Sigmoid colon (tissue), 7 donors: ENCODE data around the gene PPFIA2. TPM values are rescaled to one million over a fixed set of nuclear protein-coding genes. Genes with fewer than 3 reads are reported as not detected.
A peak's percentile ranks its signal among the peaks of the same experiment; 100 is the strongest.

Experiments
- DNase-seq: peaks from one replicate; pipeline ENCODE4 v3.0.0-alpha.2; 2019
- H3K27ac ChIP-seq, 4 donors: fragments of 200-600 bp; sonication (generic); one replicate each; pipeline ENCODE4 v1.5.1; 2016 to 2019; ENCODE audit warnings: mild to moderate bottlenecking in 1 of 4
- H3K27me3 ChIP-seq, 3 donors: fragments of 200-600 bp; sonication (generic); one replicate each; pipeline ENCODE4 v1.5.1; 2019; ENCODE audit warnings: mild to moderate bottlenecking in 1 of 3
- H3K36me3 ChIP-seq, 4 donors: fragments of 200-600 bp; sonication (generic); one replicate each; pipeline ENCODE4 v1.5.1; 2016 to 2019
- H3K4me1 ChIP-seq, 4 donors: fragments of 200-600 bp; sonication (generic); one replicate each; pipeline ENCODE4 v1.5.1; 2017 to 2019
- H3K4me3 ChIP-seq, 4 donors: fragments of 200-600 bp; sonication (generic); one replicate each; pipeline ENCODE4 v1.5.1; 2017 to 2019; ENCODE audit warnings: mild to moderate bottlenecking in 2 of 4, moderate library complexity in 1 of 4
- H3K9me3 ChIP-seq, 4 donors: fragments of 200-600 bp in 3 of 4; sonication (generic) in 3 of 4; one replicate each; pipeline versions ENCODE4 v1.5.1 to v1.6.1; 2013 to 2019
- EP300 ChIP-seq, 4 donors: sonication (generic); formaldehyde crosslinking; IDR thresholded peaks; one replicate each; pipeline ENCODE4 v1.6.1; 2017; ENCODE audit warnings: antibody characterized with exemption in 4 of 4
- POLR2A ChIP-seq, 2 donors: fragments of 450-650 bp; IDR thresholded peaks; one replicate each; pipeline ENCODE4 v1.6.1; 2016; ENCODE audit warnings: antibody characterized with exemption in 2 of 2, mild to moderate bottlenecking in 2 of 2, moderate library complexity in 2 of 2
- POLR2AphosphoS5 ChIP-seq, 4 donors: sonication (generic); formaldehyde crosslinking; IDR thresholded peaks; one replicate each; pipeline ENCODE4 v1.6.1; 2017; ENCODE audit warnings: antibody characterized with exemption in 4 of 4
- WGBS, 2 donors: extraction: QIAGEN DNeasy Blood & Tissue Kit; methylation state at CpG; one replicate each; pipeline ENCODE4 v1.1.7; 2013; 5-methylcytosine and 5-hydroxymethylcytosine counted together
- intact Hi-C: fragments of 100-400 bp; cut with DNase I; formaldehyde crosslinking; loops from one replicate; pipeline ENCODE4 v1.15.1; 2023
- polyA plus RNA-seq, 3 donors: library from polyadenylated mRNA; stranded (reverse); fragments of 200-250 nt; gene quantifications; one replicate each; pipeline ENCODE4 v1.2.3, GENCODE V29; 2013
- total RNA-seq, 4 donors: library from RNA; depleted of rRNA; stranded (reverse); fragments of >200 nt; gene quantifications; one replicate each; pipeline ENCODE4 v1.1.0, GENCODE V29; 2016
- TF ChIP-seq, protein P1 (sequence below), 4 experiments: fragments of 450-650 bp in 3 of 4; fragments of 200-600 bp in 1 of 4; IDR thresholded peaks; one replicate each; pipeline ENCODE4 v1.5.1; 2016 to 2019; ENCODE audit warnings: antibody characterized with exemption in 4 of 4, mild to moderate bottlenecking in 3 of 4, moderate library complexity in 2 of 4
- donor health status: healthy with polysubstance abuse.
- donor health status: Bipolar disorder and iron deficiency.
- donor health status: healthy.

The PPFIA2 gene
- total and polyA plus RNA-seq, 7 donors: 0.44 to 4.4 (median 2.5) TPM; not detected in 2

DNA sequence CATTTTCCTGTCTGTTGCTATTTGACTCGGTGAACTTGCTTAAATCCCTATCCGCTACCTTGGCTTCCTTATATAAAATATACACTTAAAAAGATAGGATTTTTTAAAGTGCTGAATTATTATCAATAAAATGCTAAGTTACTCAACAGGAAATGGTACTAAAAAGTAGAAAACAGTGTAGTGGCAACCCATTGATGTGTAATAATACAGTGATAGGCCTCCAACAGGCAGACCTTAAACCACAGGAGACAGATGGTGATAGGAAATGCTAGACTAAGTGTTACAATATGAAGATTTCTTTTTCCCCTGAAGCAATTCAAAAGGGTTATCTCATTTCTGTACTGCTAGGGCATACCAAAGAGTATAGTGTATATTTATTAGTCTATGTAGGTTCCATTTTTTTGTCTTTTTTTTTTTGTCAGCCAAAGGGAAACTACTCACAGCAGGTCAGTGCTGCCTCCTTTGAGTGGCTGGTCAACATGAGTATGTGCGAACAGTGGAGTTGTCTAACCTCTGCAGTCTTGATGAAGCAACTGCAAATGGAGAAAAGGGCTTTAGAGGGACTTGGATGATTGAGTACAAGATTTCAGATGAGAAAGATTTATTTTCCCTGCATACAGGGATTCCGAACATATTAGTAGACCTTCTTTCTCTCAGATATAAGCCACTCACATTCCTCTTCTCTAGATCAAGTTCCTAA, 497.5 kb downstream of the PPFIA2 start:
- intact Hi-C loops: loop anchor here (10.0 kb wide), 1 partner anchor 327 kb away; the partner anchor contains the start of gene LIN7A
- no peaks in the 10 kb centered on the region for H3K36me3 ChIP-seq
- no peaks in the 10 kb centered on the region for H3K9me3 ChIP-seq
- H3K27ac ChIP-seq: no peak overlapping the region
- no peak for TF ChIP-seq EP300 (IDR thresholded peaks at IDR 0.05)
- TF ChIP-seq, protein P1, sequence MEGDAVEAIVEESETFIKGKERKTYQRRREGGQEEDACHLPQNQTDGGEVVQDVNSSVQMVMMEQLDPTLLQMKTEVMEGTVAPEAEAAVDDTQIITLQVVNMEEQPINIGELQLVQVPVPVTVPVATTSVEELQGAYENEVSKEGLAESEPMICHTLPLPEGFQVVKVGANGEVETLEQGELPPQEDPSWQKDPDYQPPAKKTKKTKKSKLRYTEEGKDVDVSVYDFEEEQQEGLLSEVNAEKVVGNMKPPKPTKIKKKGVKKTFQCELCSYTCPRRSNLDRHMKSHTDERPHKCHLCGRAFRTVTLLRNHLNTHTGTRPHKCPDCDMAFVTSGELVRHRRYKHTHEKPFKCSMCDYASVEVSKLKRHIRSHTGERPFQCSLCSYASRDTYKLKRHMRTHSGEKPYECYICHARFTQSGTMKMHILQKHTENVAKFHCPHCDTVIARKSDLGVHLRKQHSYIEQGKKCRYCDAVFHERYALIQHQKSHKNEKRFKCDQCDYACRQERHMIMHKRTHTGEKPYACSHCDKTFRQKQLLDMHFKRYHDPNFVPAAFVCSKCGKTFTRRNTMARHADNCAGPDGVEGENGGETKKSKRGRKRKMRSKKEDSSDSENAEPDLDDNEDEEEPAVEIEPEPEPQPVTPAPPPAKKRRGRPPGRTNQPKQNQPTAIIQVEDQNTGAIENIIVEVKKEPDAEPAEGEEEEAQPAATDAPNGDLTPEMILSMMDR (IDR thresholded peaks at IDR 0.05): no peak
- no peak for TF ChIP-seq POLR2AphosphoS5 (IDR thresholded peaks at IDR 0.05)
- H3K27me3 ChIP-seq: no peaks in the 10 kb centered on the region
- no peak overlapping the region for H3K4me3 ChIP-seq
- H3K4me1 ChIP-seq: no peaks in the 10 kb centered on the region
- no peak for DNase-seq
- WGBS, 2 donors: 75 to 80% methylated on average over 4 of the region's 4 CpGs

DNA sequence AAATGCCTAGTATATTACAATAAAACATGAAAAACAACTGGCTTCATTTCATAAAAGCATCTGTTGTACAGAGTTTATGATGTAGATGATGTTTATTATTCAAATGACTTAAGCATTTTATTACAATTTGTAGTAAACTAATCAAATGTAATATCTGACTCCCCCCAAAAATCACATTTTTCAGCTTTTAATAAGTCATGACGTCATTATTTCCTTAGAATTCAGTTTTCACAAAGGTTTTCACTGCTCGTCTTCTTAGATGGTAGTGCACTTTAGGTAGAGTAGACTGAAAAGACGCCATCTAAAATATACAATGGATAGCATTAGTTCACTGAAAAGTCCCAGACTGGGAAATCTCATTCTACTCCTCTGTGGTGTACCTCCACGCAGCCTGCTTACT, 499.8 kb downstream of the PPFIA2 start:
- intact Hi-C loops: loop anchor here (10.0 kb wide), 2 partner anchors 425 to 845 kb away; no protein-coding TSS in a partner anchor
- no peaks in the 10 kb centered on the region for H3K27me3 ChIP-seq
- no peak overlapping the region for H3K4me3 ChIP-seq
- TF ChIP-seq POLR2A (IDR thresholded peaks at IDR 0.05) (no peak), EP300 (IDR thresholded peaks at IDR 0.05) (no peak), POLR2AphosphoS5 (IDR thresholded peaks at IDR 0.05) (no peak)
- TF ChIP-seq, protein P1 (IDR thresholded peaks at IDR 0.05): no peak
- H3K4me1 ChIP-seq: no peaks in the 10 kb centered on the region
- no peaks in the 10 kb centered on the region for H3K9me3 ChIP-seq
- H3K36me3 ChIP-seq: no peaks in the 10 kb centered on the region
- no peak overlapping the region for H3K27ac ChIP-seq
- DNase-seq: no peak
- WGBS, 2 donors: 82 to 87% methylated on average over 4 of the region's 4 CpGs

DNA sequence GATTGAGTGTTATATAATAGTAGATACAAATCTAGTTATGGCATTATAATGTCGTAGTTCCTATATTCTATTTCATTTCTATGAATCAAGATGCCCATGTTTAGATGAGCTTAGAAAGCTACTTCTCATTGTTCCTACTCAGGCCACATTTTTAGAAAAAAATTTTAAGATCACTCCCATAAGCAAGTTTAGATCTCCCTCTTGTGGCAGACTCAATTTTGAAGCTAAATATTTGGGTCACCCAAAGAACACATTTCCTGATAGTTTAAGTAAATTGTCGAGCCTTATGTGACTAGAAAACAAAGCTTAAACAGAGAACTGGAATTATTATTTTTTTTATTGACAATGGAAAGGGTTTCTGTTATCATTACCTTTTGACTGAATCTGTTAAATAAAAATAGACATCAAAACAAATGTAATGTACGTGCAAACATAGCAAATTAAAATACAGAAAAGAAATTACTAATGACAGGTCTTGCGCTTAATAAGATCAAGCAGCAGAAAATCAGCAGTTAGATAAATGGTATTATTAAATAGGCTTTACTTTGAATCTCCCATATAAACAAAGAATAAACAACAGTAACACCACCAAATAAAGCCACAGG, 501.1 kb downstream of the PPFIA2 start:
- WGBS, 2 donors: 48 to 54% methylated on average over 4 of the region's 4 CpGs
- no peak for TF ChIP-seq POLR2A (IDR thresholded peaks at IDR 0.05)
- TF ChIP-seq, protein P1 (IDR thresholded peaks at IDR 0.05): peak; percentile 16 to 48 (median 26)
- Histone ChIP-seq H3K27me3 (no peaks in the 10 kb centered on the region), H3K36me3 (no peaks in the 10 kb centered on the region), H3K27ac (no peak overlapping the region), H3K4me1 (no peaks in the 10 kb centered on the region), H3K4me3 (peak overlapping the region in 1 of 4 donors; percentile 2), H3K9me3 (no peaks in the 10 kb centered on the region)
- intact Hi-C loops: loop anchor here (10.0 kb wide), 2 partner anchors 423 to 843 kb away; no protein-coding TSS in a partner anchor
- DNase-seq: no peak

DNA sequence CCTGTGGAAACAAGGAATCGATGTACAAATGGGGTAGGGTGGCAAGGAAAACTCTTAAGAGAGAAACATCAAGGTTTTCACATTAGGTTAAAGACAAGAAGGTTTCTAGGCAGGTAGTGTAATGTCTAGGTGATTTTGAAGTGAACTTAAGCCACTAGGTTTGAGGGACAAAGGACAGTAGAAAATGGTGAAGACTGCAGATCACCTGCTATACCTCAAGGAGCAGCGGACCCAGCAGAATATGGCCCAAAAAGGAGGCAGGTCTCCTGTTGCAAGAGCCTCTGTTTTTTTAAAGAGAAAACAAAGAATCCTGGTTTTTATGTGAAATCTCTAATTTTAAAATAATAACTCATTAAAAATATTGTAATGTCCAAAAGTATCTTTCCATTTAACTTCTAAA, 503.2 kb downstream of the PPFIA2 start:
- no peaks in the 10 kb centered on the region for H3K9me3 ChIP-seq
- H3K4me3 ChIP-seq: no peak overlapping the region
- no peak overlapping the region for H3K27ac ChIP-seq
- WGBS, 2 donors: 88 to 92% methylated on average over 2 of the region's 2 CpGs
- H3K27me3 ChIP-seq: no peaks in the 10 kb centered on the region
- no peak for DNase-seq
- no peaks in the 10 kb centered on the region for H3K4me1 ChIP-seq
- no peaks in the 10 kb centered on the region for H3K36me3 ChIP-seq
- intact Hi-C loops: loop anchor here (10.0 kb wide), 2 partner anchors 421 to 841 kb away; no protein-coding TSS in a partner anchor
- TF ChIP-seq, protein P1 (IDR thresholded peaks at IDR 0.05): no peak
- TF ChIP-seq POLR2AphosphoS5 (IDR thresholded peaks at IDR 0.05) (no peak), POLR2A (IDR thresholded peaks at IDR 0.05) (no peak), EP300 (IDR thresholded peaks at IDR 0.05) (no peak)
